CD8-positive, alpha-beta memory T cell (primary cell): ENCODE data around the gene PTK7. TPM values are rescaled to one million over a fixed set of nuclear protein-coding genes. Genes with fewer than 3 reads are reported as not detected.

Source experiments
- CTCF ChIA-PET: fragments of 350-600 bp; sonication (Branson Sonifier 250); formaldehyde crosslinking; loops from one replicate; lab custom pipeline; 2021; ENCODE audit warnings: antibody characterized with exemption; lab: Charles Lee
- POLR2A ChIA-PET: fragments of 350-600 bp; sonication (Branson Sonifier 250); formaldehyde crosslinking; loops from one replicate; lab custom pipeline; 2021; ENCODE audit warnings: antibody characterized with exemption; lab: Charles Lee
- DNase-seq, 5 donors: peaks; one replicate each; pipeline versions ENCODE4 v3.0.0 to v3.0.0-alpha.2; 2020 to 2022; ENCODE audit warnings: mixed read lengths in 1 of 5
- H3K27ac ChIP-seq: one replicate; pipeline ENCODE4 v1.7.0; 2013; ENCODE audit warnings: low read depth, mild to moderate bottlenecking, low read length, moderate library complexity
- H3K27me3 ChIP-seq: 2 replicates; pipeline ENCODE4 v1.7.0; 2013; ENCODE audit warnings: low read length, mild to moderate bottlenecking; ENCODE audit not compliant: insufficient read depth, poor library complexity, severe bottlenecking
- H3K36me3 ChIP-seq: 2 replicates; pipeline ENCODE4 v1.7.0; 2013; ENCODE audit warnings: mild to moderate bottlenecking, low read length, moderate library complexity; ENCODE audit not compliant: insufficient read depth
- H3K4me1 ChIP-seq: 2 replicates; pipeline ENCODE4 v1.7.0; 2013; ENCODE audit warnings: mild to moderate bottlenecking, low read length, moderate library complexity; ENCODE audit not compliant: insufficient read depth
- H3K4me3 ChIP-seq: 2 replicates; pipeline ENCODE4 v1.7.0; 2013; ENCODE audit warnings: mild to moderate bottlenecking, low read length
- H3K9me3 ChIP-seq: 2 replicates; pipeline ENCODE4 v1.7.0; 2013; ENCODE audit warnings: mild to moderate bottlenecking, low read length
- H3K27ac Mint-ChIP-seq, 8 donors: one replicate each; pipeline ENCODE4 v1.8.0; 2020 to 2021; ENCODE audit warnings: mixed read lengths in 8 of 8, mild to moderate bottlenecking in 6 of 8, inconsistent platforms in 3 of 8, moderate library complexity in 3 of 8
- H3K27me3 Mint-ChIP-seq, 2 donors: one replicate each; pipeline ENCODE4 v1.8.0; 2020 to 2021; ENCODE audit warnings: mixed read lengths in 2 of 2, mild to moderate bottlenecking in 1 of 2, moderate library complexity in 1 of 2
- H3K36me3 Mint-ChIP-seq, 3 donors: one replicate each; pipeline ENCODE4 v1.8.0; 2020 to 2021; ENCODE audit warnings: mixed read lengths in 3 of 3, inconsistent platforms in 1 of 3, mild to moderate bottlenecking in 1 of 3
- H3K4me1 Mint-ChIP-seq, 3 donors: one replicate each; pipeline ENCODE4 v1.8.0; 2020 to 2021; ENCODE audit warnings: mixed read lengths in 3 of 3, inconsistent platforms in 1 of 3, mild to moderate bottlenecking in 1 of 3
- H3K4me3 Mint-ChIP-seq, 7 donors: one replicate each; pipeline ENCODE4 v1.8.0; 2020 to 2021; ENCODE audit warnings: mixed read lengths in 7 of 7, mild to moderate bottlenecking in 6 of 7, moderate library complexity in 4 of 7, inconsistent platforms in 2 of 7
- H3K9me3 Mint-ChIP-seq, 5 donors: one replicate each; pipeline ENCODE4 v1.8.0; 2020 to 2022; ENCODE audit warnings: mixed read lengths in 5 of 5, mild to moderate bottlenecking in 3 of 5, moderate library complexity in 2 of 5, inconsistent platforms in 1 of 5
- polyA plus RNA-seq: library from polyadenylated mRNA; unstranded; fragments of 300-500 nt; fragmentation: Illumina TruSeq; gene quantifications from one replicate; pipeline ENCODE4 v1.2.3, GENCODE V29; 2021
- total RNA-seq, 2 experiments: library from RNA; stranded (reverse); gene quantifications; one replicate each; pipeline ENCODE4 v1.2.3, GENCODE V29; 2021

Gene PTK7
- total and polyA plus RNA-seq, 3 experiments from 2014 or later, result 1.6 to 1.9 (median 1.6) TPM

GRCh38 chr6:43170931-43171706 lies 95.0 kb downstream of the PTK7 start, which contains the start of gene SRF:
TSS of gene SRF (plus strand) at chr6:43171269. CDS start at chr6:43171657, 388 bp downstream.
- no peaks in the 10 kb centered on the region for H3K27me3 ChIP-seq
- peaks cover 39% of the 10 kb centered on the region for H3K4me1 ChIP-seq
- H3K4me1 Mint-ChIP-seq, result peaks cover 39 to 48% (median 44%) of the 10 kb centered on the region in 3 donors
- peak within 1 kb of the TSS; percentile 92 to 98 (median 94) for H3K4me3 Mint-ChIP-seq
- no peaks in the 10 kb centered on the region for H3K9me3 Mint-ChIP-seq
- H3K9me3 ChIP-seq, result no peaks in the 10 kb centered on the region
- peak within 1 kb of the TSS; percentile 92 for H3K4me3 ChIP-seq
- DNase-seq, result peak; percentile 97 to 99 (median 99)
- peak within 1 kb of the TSS; percentile 95 to 100 (median 97) for H3K27ac Mint-ChIP-seq
- peaks cover 0 to 23% (median 0%) of the 10 kb centered on the region in 3 donors for H3K36me3 Mint-ChIP-seq
- POLR2A ChIA-PET, result interaction anchor here (1.1 to 2.1 kb wide), 4 partner anchors 53 to 1076 kb away, joined by 3 to 7 read pairs (median 4); partner anchors contain the start of genes CNPY3, HSP90AB1, KLC4 and MRPL2
- peaks cover 9% of the 10 kb centered on the region for H3K36me3 ChIP-seq
- CTCF ChIA-PET, result interaction anchor here (1.0 to 4.8 kb wide), 6 partner anchors 9 to 58 kb away, joined by 3 to 22 read pairs (median 6); partner anchors contain the start of genes CUL9 and DNPH1
- no peaks in the 10 kb centered on the region for H3K27me3 Mint-ChIP-seq
- H3K27ac ChIP-seq, result peak within 1 kb of the TSS; percentile 88

GRCh38 chr6:43171707-43172103 lies 95.6 kb downstream of the PTK7 start:
- ChIA-PET POLR2A (interaction anchor here (0.6 to 2.5 kb wide), 5 partner anchors 11 to 1075 kb away, joined by 3 to 9 read pairs (median 6); partner anchors contain the start of genes CNPY3, CUL9, HSP90AB1 and KLC4), CTCF (interaction anchor here (0.8 to 4.8 kb wide), 6 partner anchors 8 to 242 kb away, joined by 3 to 22 read pairs (median 5); partner anchors contain the start of genes CNPY3, CUL9 and DNPH1)
- Histone ChIP-seq H3K9me3 (no peaks in the 10 kb centered on the region), H3K27me3 (no peaks in the 10 kb centered on the region), H3K4me1 (peaks cover 39% of the 10 kb centered on the region), H3K36me3 (peaks cover 14% of the 10 kb centered on the region), H3K4me3 (peak overlapping the region; percentile 92), H3K27ac (peak overlapping the region; percentile 88)
- H3K4me3 Mint-ChIP-seq, result peak overlapping the region; percentile 92 to 98 (median 94)
- peaks cover 39 to 50% (median 44%) of the 10 kb centered on the region in 3 donors for H3K4me1 Mint-ChIP-seq
- H3K27me3 Mint-ChIP-seq, result no peaks in the 10 kb centered on the region
- no peaks in the 10 kb centered on the region for H3K9me3 Mint-ChIP-seq
- DNase-seq, result peak in 3 of 5 donors; percentile 18 to 68 (median 30)
- peaks cover 0 to 29% (median 2%) of the 10 kb centered on the region in 3 donors for H3K36me3 Mint-ChIP-seq
- H3K27ac Mint-ChIP-seq, result peak overlapping the region; percentile 91 to 98 (median 96)

GRCh38 chr6:43172104-43173007 lies 96.2 kb downstream of the PTK7 start:
- H3K4me1 ChIP-seq, result peaks cover 39% of the 10 kb centered on the region
- Mint-ChIP-seq H3K27me3 (no peaks in the 10 kb centered on the region), H3K9me3 (no peaks in the 10 kb centered on the region), H3K4me3 (peak overlapping the region; percentile 92 to 98 (median 93)), H3K27ac (peak overlapping the region; percentile 91 to 98 (median 96)), H3K36me3 (peaks cover 0 to 32% (median 3%) of the 10 kb centered on the region in 3 donors), H3K4me1 (peaks cover 39 to 50% (median 44%) of the 10 kb centered on the region in 3 donors)
- H3K9me3 ChIP-seq, result no peaks in the 10 kb centered on the region
- DNase-seq, result peak; percentile 29 to 76 (median 40)
- ChIA-PET POLR2A (interaction anchor here (0.6 to 2.5 kb wide), 5 partner anchors 10 to 1075 kb away, joined by 3 to 9 read pairs (median 6); partner anchors contain the start of genes CNPY3, CUL9, HSP90AB1 and KLC4), CTCF (interaction anchor here (0.8 to 4.8 kb wide), 7 partner anchors 8 to 243 kb away, joined by 3 to 22 read pairs (median 4); partner anchors contain the start of genes CNPY3, CUL9 and DNPH1)
- peak overlapping the region; percentile 76 for H3K4me3 ChIP-seq
- no peaks in the 10 kb centered on the region for H3K27me3 ChIP-seq
- peak overlapping the region; percentile 88 for H3K27ac ChIP-seq
- H3K36me3 ChIP-seq, result peaks cover 16% of the 10 kb centered on the region

GRCh38 chr6:43173591-43174262 lies 97.6 kb downstream of the PTK7 start:
- peak overlapping the region; percentile 76 for H3K4me3 ChIP-seq
- Mint-ChIP-seq H3K27me3 (no peaks in the 10 kb centered on the region), H3K9me3 (no peaks in the 10 kb centered on the region), H3K36me3 (peaks cover 4 to 44% (median 7%) of the 10 kb centered on the region in 3 donors), H3K4me3 (peak overlapping the region; percentile 92 to 98 (median 93)), H3K4me1 (peaks cover 41 to 53% (median 44%) of the 10 kb centered on the region in 3 donors), H3K27ac (peak overlapping the region; percentile 91 to 98 (median 96))
- peak in 4 of 5 donors; percentile 10 to 66 (median 24) for DNase-seq
- peaks cover 25% of the 10 kb centered on the region for H3K36me3 ChIP-seq
- POLR2A ChIA-PET, result interaction anchor here (0.7 to 2.5 kb wide), 6 partner anchors 9 to 244 kb away, joined by 3 to 9 read pairs (median 4); partner anchors contain the start of genes CNPY3, CUL7, CUL9 and DNPH1
- CTCF ChIA-PET, result interaction anchor here (1.6 to 4.8 kb wide), 3 partner anchors 12 to 55 kb away, joined by 3 to 22 read pairs (median 9); partner anchors contain the start of gene DNPH1
- H3K4me1 ChIP-seq, result peaks cover 39% of the 10 kb centered on the region
- H3K27me3 ChIP-seq, result no peaks in the 10 kb centered on the region
- H3K27ac ChIP-seq, result peak overlapping the region; percentile 88
- no peaks in the 10 kb centered on the region for H3K9me3 ChIP-seq

- H3K36me3 Mint-ChIP-seq, result peaks cover 4 to 52% (median 7%) of the 10 kb centered on the region in 3 donors
- H3K27ac Mint-ChIP-seq, result peak overlapping the region; percentile 91 to 98 (median 96)
- peaks cover 41 to 53% (median 44%) of the 10 kb centered on the region in 3 donors for H3K4me1 Mint-ChIP-seq
- Histone ChIP-seq H3K4me1 (peaks cover 39% of the 10 kb centered on the region), H3K27ac (peak overlapping the region; percentile 64), H3K9me3 (no peaks in the 10 kb centered on the region), H3K36me3 (peaks cover 28% of the 10 kb centered on the region), H3K27me3 (no peaks in the 10 kb centered on the region), H3K4me3 (peak overlapping the region; percentile 61)
- H3K9me3 Mint-ChIP-seq, result no peaks in the 10 kb centered on the region
- ChIA-PET CTCF (interaction anchor here (0.6 to 4.8 kb wide), 5 partner anchors 11 to 332 kb away, joined by 3 to 22 read pairs (median 3); partner anchors contain the start of gene DNPH1), POLR2A (interaction anchor here (0.7 to 2.5 kb wide), 8 partner anchors 8 to 392 kb away, joined by 3 to 9 read pairs (median 4); partner anchors contain the start of genes CNPY3, CUL7, CUL9 and DNPH1)
- H3K27me3 Mint-ChIP-seq, result no peaks in the 10 kb centered on the region
- peak overlapping the region; percentile 92 to 98 (median 93) for H3K4me3 Mint-ChIP-seq
- peak; percentile 89 to 97 (median 91) for DNase-seq
Measured at GRCh38 chr6:43174263-43175112, 98.4 kb downstream of the PTK7 start.
